Measurements from ENCODE around the gene CAMK1D.

Gene CAMK1D

DNA sequence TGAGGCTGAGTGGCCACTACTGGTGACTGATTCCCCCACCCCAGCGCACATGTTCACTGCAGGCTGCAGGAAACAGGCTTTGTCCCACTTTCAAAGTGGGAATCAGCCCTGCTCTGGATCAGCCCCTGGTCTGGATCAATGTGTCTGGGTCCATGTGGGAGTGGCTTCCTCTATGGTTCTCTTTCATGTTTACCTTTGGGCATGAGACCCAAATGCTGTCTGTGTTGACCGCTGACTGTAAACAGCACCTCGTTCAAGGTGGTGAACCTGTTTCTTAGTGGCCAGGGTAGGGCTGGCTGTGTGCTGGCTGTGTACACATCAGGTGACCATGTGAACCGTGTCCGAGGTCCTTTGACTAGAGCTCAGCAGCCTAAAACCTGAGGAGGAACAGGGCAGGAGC lies 121.8 kb downstream of the CAMK1D start:
- Histone ChIP-seq H3K79me2 (ENCODE audit: insufficient read depth, low read depth) (peaks cover 7% of the 10 kb centered on the region; the same call in 1 of the 2 replicates), H3K27me3 (ENCODE audit: insufficient read depth, low read depth) (no peaks in the 10 kb centered on the region)
- TF ChIP-seq, protein P1, sequence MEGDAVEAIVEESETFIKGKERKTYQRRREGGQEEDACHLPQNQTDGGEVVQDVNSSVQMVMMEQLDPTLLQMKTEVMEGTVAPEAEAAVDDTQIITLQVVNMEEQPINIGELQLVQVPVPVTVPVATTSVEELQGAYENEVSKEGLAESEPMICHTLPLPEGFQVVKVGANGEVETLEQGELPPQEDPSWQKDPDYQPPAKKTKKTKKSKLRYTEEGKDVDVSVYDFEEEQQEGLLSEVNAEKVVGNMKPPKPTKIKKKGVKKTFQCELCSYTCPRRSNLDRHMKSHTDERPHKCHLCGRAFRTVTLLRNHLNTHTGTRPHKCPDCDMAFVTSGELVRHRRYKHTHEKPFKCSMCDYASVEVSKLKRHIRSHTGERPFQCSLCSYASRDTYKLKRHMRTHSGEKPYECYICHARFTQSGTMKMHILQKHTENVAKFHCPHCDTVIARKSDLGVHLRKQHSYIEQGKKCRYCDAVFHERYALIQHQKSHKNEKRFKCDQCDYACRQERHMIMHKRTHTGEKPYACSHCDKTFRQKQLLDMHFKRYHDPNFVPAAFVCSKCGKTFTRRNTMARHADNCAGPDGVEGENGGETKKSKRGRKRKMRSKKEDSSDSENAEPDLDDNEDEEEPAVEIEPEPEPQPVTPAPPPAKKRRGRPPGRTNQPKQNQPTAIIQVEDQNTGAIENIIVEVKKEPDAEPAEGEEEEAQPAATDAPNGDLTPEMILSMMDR (conservative IDR thresholded peaks at IDR 0.05; ENCODE audit: low read depth, low read length) = no peak

DNA sequence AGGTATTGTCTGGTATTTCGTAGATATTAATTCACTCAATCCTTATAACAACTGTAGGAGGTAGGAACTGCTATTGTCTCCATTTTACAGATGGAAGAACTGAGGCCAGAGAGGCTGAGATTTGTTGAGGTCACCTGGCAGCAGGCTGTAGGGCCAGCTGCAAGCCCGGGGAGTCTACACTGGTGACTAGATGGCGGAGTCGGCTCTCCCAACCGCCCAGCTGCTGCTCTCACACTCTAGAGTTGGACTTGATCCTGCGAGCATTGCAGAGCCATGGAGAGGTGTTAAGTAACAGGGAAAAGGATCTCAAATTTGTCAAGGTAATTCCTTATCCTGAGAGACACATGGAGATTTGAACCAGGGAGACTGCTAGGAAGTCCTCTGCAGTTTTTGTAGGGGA lies 124.1 kb downstream of the CAMK1D start:
- TF ChIP-seq, protein P1 (conservative IDR thresholded peaks at IDR 0.05; ENCODE audit: low read depth, low read length) = no peak
- H3K79me2 ChIP-seq (ENCODE audit: insufficient read depth, low read depth) = peaks cover 7% of the 10 kb centered on the region; the same call in 1 of the 2 replicates
- no peaks in the 10 kb centered on the region for H3K36me3 ChIP-seq (ENCODE audit: insufficient read depth)
- no peaks in the 10 kb centered on the region for H3K27me3 ChIP-seq (ENCODE audit: insufficient read depth, low read depth)
- H3K4me1 ChIP-seq (ENCODE audit: low read depth, poor library complexity, severe bottlenecking) = no peaks in the 10 kb centered on the region
- H3K4me3 ChIP-seq (IDR thresholded peaks at IDR 0.05; ENCODE audit: insufficient read depth, low read depth, low read length) = no peak overlapping the region
- H4K20me1 ChIP-seq (ENCODE audit: insufficient read depth) = no peaks in the 10 kb centered on the region
- no peak overlapping the region for H2AFZ ChIP-seq (ENCODE audit: low read depth)
- no peak overlapping the region for H3K9ac ChIP-seq
- H3K27ac ChIP-seq = no peak overlapping the region
- no peak overlapping the region for H3K4me2 ChIP-seq

More for the DNA sequence above, 121.8 kb downstream of the CAMK1D start:
- no peaks in the 10 kb centered on the region for H3K36me3 ChIP-seq (ENCODE audit: insufficient read depth)
- no peak overlapping the region for H2AFZ ChIP-seq (ENCODE audit: low read depth)
- no peak overlapping the region for H3K9ac ChIP-seq
- H3K4me1 ChIP-seq (ENCODE audit: low read depth, poor library complexity, severe bottlenecking) = no peaks in the 10 kb centered on the region
- no peaks in the 10 kb centered on the region for H4K20me1 ChIP-seq (ENCODE audit: insufficient read depth)
- no peak overlapping the region for H3K4me2 ChIP-seq
- no peak overlapping the region for H3K4me3 ChIP-seq (IDR thresholded peaks at IDR 0.05; ENCODE audit: insufficient read depth, low read depth, low read length)
- H3K27ac ChIP-seq = no peak overlapping the region

DNA sequence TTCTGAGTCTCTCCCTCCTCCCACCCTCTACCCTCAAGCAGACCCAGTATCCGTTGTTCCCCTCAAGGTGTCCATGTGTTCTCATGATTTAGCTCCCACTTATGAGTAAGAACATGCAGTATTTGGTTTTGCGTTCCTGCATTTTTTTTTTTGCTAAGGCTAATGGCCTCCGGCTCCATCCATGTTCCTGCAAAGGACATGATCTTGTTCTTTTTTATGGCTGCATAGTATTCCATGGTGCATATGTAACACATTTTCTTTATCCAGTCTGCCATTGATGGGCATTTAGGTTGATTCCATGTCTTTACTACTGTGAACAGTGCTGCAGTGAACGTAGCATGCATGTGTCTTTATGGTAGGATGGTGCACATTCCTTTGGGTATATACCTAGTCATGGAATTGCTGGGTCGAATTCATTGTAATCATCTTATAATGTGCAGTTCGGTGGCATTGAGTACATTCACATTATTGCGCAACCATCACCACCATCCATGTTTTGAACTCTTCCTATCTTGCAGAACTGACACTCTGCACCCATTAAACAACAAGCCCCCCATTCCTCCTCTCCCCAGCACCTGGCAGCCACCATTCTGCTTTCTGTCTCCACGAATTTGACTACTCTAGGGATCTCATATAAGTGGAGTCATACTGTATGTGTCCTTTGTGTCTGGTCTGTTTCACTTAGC lies 125.5 kb downstream of the CAMK1D start:
- Histone ChIP-seq H3K27me3 (ENCODE audit: insufficient read depth, low read depth) (no peaks in the 10 kb centered on the region), H3K36me3 (ENCODE audit: insufficient read depth) (no peaks in the 10 kb centered on the region), H3K9ac (no peak overlapping the region), H3K79me2 (ENCODE audit: insufficient read depth, low read depth) (peaks cover 7% of the 10 kb centered on the region; the same call in 1 of the 2 replicates), H3K4me1 (ENCODE audit: low read depth, poor library complexity, severe bottlenecking) (no peaks in the 10 kb centered on the region), H3K27ac (no peak overlapping the region), H3K4me3 (IDR thresholded peaks at IDR 0.05; ENCODE audit: insufficient read depth, low read depth, low read length) (no peak overlapping the region), H4K20me1 (ENCODE audit: insufficient read depth) (no peaks in the 10 kb centered on the region), H2AFZ (ENCODE audit: low read depth) (no peak overlapping the region), H3K4me2 (no peak overlapping the region)
- TF ChIP-seq, protein P1 (conservative IDR thresholded peaks at IDR 0.05; ENCODE audit: low read depth, low read length) = no peak

DNA sequence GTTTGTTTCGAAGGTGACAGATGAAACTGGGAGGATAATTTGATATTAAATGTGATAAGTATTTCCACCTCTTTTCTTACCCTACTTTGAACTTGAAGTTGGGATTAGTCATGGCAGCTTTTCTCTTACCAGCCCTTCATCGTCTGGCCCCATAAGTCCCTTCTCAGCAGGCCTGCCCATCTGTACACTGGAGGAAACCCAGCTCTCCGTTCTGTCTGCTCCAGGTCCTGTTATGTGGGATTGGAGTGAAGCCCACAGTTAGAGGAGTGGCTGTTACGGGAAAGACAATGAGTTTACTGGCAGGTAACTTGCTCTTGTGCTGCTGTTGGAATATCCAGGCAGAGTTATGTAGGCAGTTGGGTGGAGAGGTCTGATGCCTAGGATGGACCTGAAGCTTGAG lies 127.3 kb downstream of the CAMK1D start:
- no peak overlapping the region for H3K27ac ChIP-seq
- no peak overlapping the region for H3K9ac ChIP-seq

More for the DNA sequence above, 127.3 kb downstream of the CAMK1D start:
- H4K20me1 ChIP-seq (ENCODE audit: insufficient read depth) = no peaks in the 10 kb centered on the region
- no peaks in the 10 kb centered on the region for H3K4me1 ChIP-seq (ENCODE audit: low read depth, poor library complexity, severe bottlenecking)
- no peaks in the 10 kb centered on the region for H3K27me3 ChIP-seq (ENCODE audit: insufficient read depth, low read depth)
- H3K79me2 ChIP-seq (ENCODE audit: insufficient read depth, low read depth) = no peaks in the 10 kb centered on the region; the same call in 1 of the 2 replicates
- no peak overlapping the region for H3K4me2 ChIP-seq
- no peak overlapping the region for H3K4me3 ChIP-seq (IDR thresholded peaks at IDR 0.05; ENCODE audit: insufficient read depth, low read depth, low read length)
- H2AFZ ChIP-seq (ENCODE audit: low read depth) = no peak overlapping the region
- TF ChIP-seq, protein P1 (conservative IDR thresholded peaks at IDR 0.05; ENCODE audit: low read depth, low read length) = no peak
- H3K36me3 ChIP-seq (ENCODE audit: insufficient read depth) = no peaks in the 10 kb centered on the region
